Activated CD8-positive, alpha-beta T cell treated with anti-CD3 and anti-CD28 coated beads for 36 hours (primary cell): ENCODE measurements around the gene CLDND2. TPM values are rescaled to one million over a fixed set of nuclear protein-coding genes. Genes with fewer than 3 reads are reported as not detected.

ENCODE experiments used
- ATAC-seq: fragments of 200-7000 bp; cut with Tn5 transposase; one replicate; pipeline ENCODE4 v1.10.0; 2021; ENCODE audit warnings: mild to moderate bottlenecking, moderate library complexity
- CTCF ChIA-PET: fragments of 350-600 bp; sonication (Branson Sonifier 250); formaldehyde crosslinking; loops from one replicate; lab custom pipeline; 2021; ENCODE audit warnings: antibody characterized with exemption; lab: Charles Lee
- POLR2A ChIA-PET: fragments of 350-600 bp; sonication (Branson Sonifier 250); formaldehyde crosslinking; loops from one replicate; lab custom pipeline; 2021; ENCODE audit warnings: antibody characterized with exemption; lab: Charles Lee
- DNase-seq: peaks from one replicate; pipeline ENCODE4 v3.0.0-alpha.2; 2020
- H3K27ac Mint-ChIP-seq: one replicate; pipeline ENCODE4 v1.8.0; 2021; ENCODE audit warnings: mild to moderate bottlenecking, mixed read lengths
- H3K27me3 Mint-ChIP-seq: one replicate; pipeline ENCODE4 v1.8.0; 2021; ENCODE audit warnings: mixed read lengths
- H3K36me3 Mint-ChIP-seq: one replicate; pipeline ENCODE4 v1.8.0; 2021; ENCODE audit warnings: low read depth, mixed read lengths
- H3K4me1 Mint-ChIP-seq: one replicate; pipeline ENCODE4 v1.8.0; 2021; ENCODE audit warnings: low read depth, mixed read lengths
- H3K4me3 Mint-ChIP-seq: one replicate; pipeline ENCODE4 v1.8.0; 2021; ENCODE audit warnings: mild to moderate bottlenecking, moderate library complexity, mixed read lengths
- H3K9me3 Mint-ChIP-seq: one replicate; pipeline ENCODE4 v1.8.0; 2021; ENCODE audit warnings: mixed read lengths
- CTCF ChIP-seq: fragments of 200-600 bp; IDR thresholded peaks from one replicate; pipeline ENCODE4 v1.8.0; 2022; ENCODE audit warnings: antibody characterized with exemption, mild to moderate bottlenecking
- intact Hi-C: fragments of 100-400 bp; cut with micrococcal nuclease; formaldehyde crosslinking; loops from one replicate; pipeline ENCODE4 v1.10.0; 2022
- total RNA-seq, 2 experiments: library from RNA; stranded (reverse); gene quantifications; one replicate each; pipeline ENCODE4 v1.2.3, GENCODE V29; 2021

The CLDND2 gene
- total RNA-seq, 2 experiments from 2014 or later, result 5.0 to 5.4 TPM

- H3K4me3 Mint-ChIP-seq, result peak within 1 kb of the TSS; percentile 98
- H3K9me3 Mint-ChIP-seq, result peaks cover 3% of the 10 kb centered on the region
- H3K27me3 Mint-ChIP-seq, result no peaks in the 10 kb centered on the region
- H3K4me1 Mint-ChIP-seq, result peaks cover 62% of the 10 kb centered on the region
- CTCF ChIA-PET, result interaction anchor here (0.8 to 2.1 kb wide), 5 partner anchors 8 to 49 kb away, joined by 4 to 6 read pairs (median 5); no protein-coding TSS in a partner anchor
- peak within 1 kb of the TSS; percentile 94 for H3K27ac Mint-ChIP-seq
- no peak for TF ChIP-seq CTCF
- intact Hi-C loops, result loop anchor here (2.0 kb wide), 1 partner anchor 68 kb away; no protein-coding TSS in a partner anchor
- DNase-seq (peak; percentile 96), ATAC-seq (peak; percentile 83)
- peaks cover 37% of the 10 kb centered on the region for H3K36me3 Mint-ChIP-seq
- POLR2A ChIA-PET, result interaction anchor here (0.6 to 5.1 kb wide), 14 partner anchors 9 to 75 kb away, joined by 3 to 40 read pairs (median 4); partner anchors contain the start of genes C19orf84 and LIM2
These were observed 4.1 kb upstream of the CLDND2 start, which contains the start of gene NKG7 for GRCh38 chr19:51372649-51373504. Gene NKG7, minus strand, starts transcription at chr19:51372654. Its CDS starts 119 bp downstream, at chr19:51372535.

- intact Hi-C loops, result loop anchor here (2.0 kb wide), 1 partner anchor 69 kb away; no protein-coding TSS in a partner anchor
- ChIA-PET POLR2A (interaction anchor here (0.6 to 5.1 kb wide), 10 partner anchors 9 to 76 kb away, joined by 3 to 40 read pairs (median 4); partner anchors contain the start of genes C19orf84 and LIM2), CTCF (interaction anchor here (0.5 to 2.1 kb wide), 6 partner anchors 9 to 691 kb away, joined by 3 to 6 read pairs (median 4); no protein-coding TSS in a partner anchor)
- H3K27ac Mint-ChIP-seq, result peak overlapping the region; percentile 94
- H3K4me3 Mint-ChIP-seq, result peak overlapping the region; percentile 98
- no peak for ATAC-seq
- peaks cover 64% of the 10 kb centered on the region for H3K4me1 Mint-ChIP-seq
- no peaks in the 10 kb centered on the region for H3K27me3 Mint-ChIP-seq
- H3K36me3 Mint-ChIP-seq, result peaks cover 38% of the 10 kb centered on the region
- no peak for DNase-seq
- no peak for TF ChIP-seq CTCF
- H3K9me3 Mint-ChIP-seq, result peaks cover 3% of the 10 kb centered on the region
These were observed 3.3 kb upstream of the CLDND2 start for GRCh38 chr19:51372021-51372648.

GRCh38 chr19:51371186-51371690 is 2.4 kb upstream of the CLDND2 start:
- no peak for TF ChIP-seq CTCF
- H3K27me3 Mint-ChIP-seq, result no peaks in the 10 kb centered on the region
- peaks cover 44% of the 10 kb centered on the region for H3K36me3 Mint-ChIP-seq
- peaks cover 3% of the 10 kb centered on the region for H3K9me3 Mint-ChIP-seq
- intact Hi-C loops, result no loop called here
- H3K4me1 Mint-ChIP-seq, result peaks cover 56% of the 10 kb centered on the region
- peak overlapping the region; percentile 94 for H3K27ac Mint-ChIP-seq
- POLR2A ChIA-PET, result interaction anchor here (1.4 to 5.1 kb wide), 5 partner anchors 9 to 70 kb away, joined by 3 to 40 read pairs (median 4); partner anchors contain the start of gene LIM2
- no peak for DNase-seq
- no peak for ATAC-seq
- H3K4me3 Mint-ChIP-seq, result peak overlapping the region; percentile 98
- CTCF ChIA-PET, result interaction anchor here (2.1 kb wide), 1 partner anchor 28 kb away, joined by 5 read pairs; no protein-coding TSS in a partner anchor

GRCh38 chr19:51370230-51370629 is 1.4 kb upstream of the CLDND2 start:
- Mint-ChIP-seq H3K4me3 (peak overlapping the region; percentile 98), H3K27me3 (no peaks in the 10 kb centered on the region), H3K36me3 (peaks cover 47% of the 10 kb centered on the region), H3K4me1 (peaks cover 49% of the 10 kb centered on the region), H3K27ac (peak overlapping the region; percentile 94), H3K9me3 (peaks cover 3% of the 10 kb centered on the region)
- ChIA-PET CTCF (interaction anchor here (0.7 to 1.8 kb wide), 3 partner anchors 11 to 51 kb away, joined by 3 to 5 read pairs (median 4); no protein-coding TSS in a partner anchor), POLR2A (interaction anchor here (0.6 to 5.1 kb wide), 4 partner anchors 10 to 225 kb away, joined by 3 to 40 read pairs (median 10); partner anchors contain the start of gene LIM2)
- no peak for TF ChIP-seq CTCF
- ATAC-seq, result no peak
- intact Hi-C loops, result no loop called here
- DNase-seq, result no peak
